H1 (cell line): ENCODE data around the gene PHKA2. TPM values are rescaled to one million over a fixed set of nuclear protein-coding genes. Genes with fewer than 3 reads are reported as not detected.

Source experiments
- CTCF ChIA-PET: fragments of 300-600 bp; sonication (Branson Sonifier 250); formaldehyde crosslinking; loops from one replicate; lab custom pipeline; 2021; ENCODE audit not compliant: partially characterized antibody; lab: Charles Lee
- POLR2A ChIA-PET: fragments of 300-600 bp; sonication (Branson Sonifier 250); formaldehyde crosslinking; loops from one replicate; lab custom pipeline; 2021; ENCODE audit warnings: inconsistent platforms; ENCODE audit not compliant: partially characterized antibody; lab: Charles Lee
- DNase-seq, 2 experiments: peaks; one replicate each; pipeline versions ENCODE4 v3.0.0 to v3.0.0-alpha.2; 2010 to 2022; ENCODE audit warnings: low spot score in 2 of 2, low read depth in 1 of 2, mixed read lengths in 1 of 2
- FAIRE-seq: peaks from 2 replicates; lab custom pipeline; 2011; peaks lifted over from hg19 to GRCh38; lab: Jason Lieb, UNC
- H2AFZ ChIP-seq: 2 replicates; pipeline ENCODE4 v1.8.1; 2012; ENCODE audit warnings: low read length, inconsistent platforms
- H2AK5ac ChIP-seq: 2 replicates; pipeline ENCODE4 v1.6.1; 2013; ENCODE audit warnings: low read depth, low read length
- H2BK120ac ChIP-seq: replicated peaks from 2 replicates; pipeline ENCODE3; 2013; ENCODE audit warnings: low read depth, low read length, inconsistent platforms
- H2BK12ac ChIP-seq: 2 replicates; pipeline ENCODE4 v1.6.1; 2013; ENCODE audit warnings: low read depth, low read length
- H2BK15ac ChIP-seq: 2 replicates; pipeline ENCODE4 v1.6.1; 2013; ENCODE audit warnings: low read length
- H2BK20ac ChIP-seq: 2 replicates; pipeline ENCODE4 v1.6.1; 2013; ENCODE audit warnings: low read length
- H2BK5ac ChIP-seq: 2 replicates; pipeline ENCODE4 v1.6.1; 2013; ENCODE audit warnings: low read depth, low read length
- H3K14ac ChIP-seq: 2 replicates; pipeline ENCODE4 v1.6.1; 2013; ENCODE audit warnings: inconsistent platforms; ENCODE audit not compliant: insufficient read length
- H3K18ac ChIP-seq: 2 replicates; pipeline ENCODE4 v1.6.1; 2013; ENCODE audit warnings: low read length; ENCODE audit errors: extremely low read depth
- H3K23ac ChIP-seq: 2 replicates; pipeline ENCODE4 v1.6.1; 2013; ENCODE audit warnings: inconsistent platforms; ENCODE audit not compliant: insufficient read length
- H3K23me2 ChIP-seq: 2 replicates; pipeline ENCODE4 v1.6.1; 2013; ENCODE audit warnings: low read depth, low read length
- H3K27ac ChIP-seq: 2 replicates; pipeline ENCODE4 v1.6.1; 2011; ENCODE audit warnings: low read depth, low read length, inconsistent platforms
- H3K27me3 ChIP-seq, 4 experiments: replicated peaks in 1 of 4; 1 replicate in 1 of 4; 2 replicates in 3 of 4; pipeline versions ENCODE4 v1.6.1 to v1.8.1; 2011 to 2013; ENCODE audit warnings: low read length in 3 of 4, mild to moderate bottlenecking in 3 of 4, inconsistent platforms in 2 of 4, mixed read lengths in 2 of 4, moderate library complexity in 1 of 4; ENCODE audit not compliant: control insufficient read depth in 3 of 4, insufficient read depth in 3 of 4; ENCODE audit errors: extremely low read depth in 1 of 4
- H3K36me3 ChIP-seq, 4 experiments: 2 replicates each; pipeline versions ENCODE4 v1.6.1 to v1.8.1; 2011 to 2013; ENCODE audit warnings: mild to moderate bottlenecking in 4 of 4, low read length in 3 of 4, moderate library complexity in 2 of 4, control low read depth in 1 of 4, inconsistent platforms in 1 of 4; ENCODE audit not compliant: insufficient read depth in 4 of 4, control insufficient read depth in 2 of 4
- H3K4ac ChIP-seq: replicated peaks from 2 replicates; pipeline ENCODE3; 2013; ENCODE audit warnings: low read length, low read depth, mixed read lengths, inconsistent platforms; ENCODE audit not compliant: insufficient read length
- H3K4me1 ChIP-seq, 4 experiments: replicated peaks in 1 of 4; 1 replicate in 1 of 4; 2 replicates in 3 of 4; pipeline versions ENCODE4 v1.6.1 to v1.8.1; 2011 to 2013; ENCODE audit warnings: low read length in 3 of 4, inconsistent platforms in 2 of 4, mixed read lengths in 1 of 4; ENCODE audit not compliant: insufficient read depth in 4 of 4, control insufficient read depth in 3 of 4
- H3K4me2 ChIP-seq, 2 experiments: 2 replicates each; pipeline versions ENCODE4 v1.6.1 to v1.8.1; 2011 to 2013; ENCODE audit warnings: low read depth in 2 of 2, low read length in 2 of 2, control low read depth in 1 of 2, inconsistent platforms in 1 of 2, mild to moderate bottlenecking in 1 of 2; ENCODE audit not compliant: insufficient read depth in 1 of 2
- H3K4me3 ChIP-seq, 4 experiments: fragments of 200-600, 300-600 bp in 1 of 4; sonication (generic), shearing (Covaris generic), sonication (Bioruptor Twin) in 1 of 4; 2 replicates each; pipeline versions ENCODE4 v1.5.1 to v1.8.1; 2011 to 2016; ENCODE audit warnings: low read length in 4 of 4, low read depth in 3 of 4, control low read depth in 2 of 4, inconsistent platforms in 2 of 4, mild to moderate bottlenecking in 2 of 4, mixed read lengths in 1 of 4, moderate library complexity in 1 of 4; ENCODE audit not compliant: insufficient read depth in 2 of 4; ENCODE audit errors: extremely low read depth in 1 of 4
- H3K56ac ChIP-seq: replicated peaks from 2 replicates; pipeline ENCODE3; 2013; ENCODE audit warnings: low read depth, mild to moderate bottlenecking, mixed read lengths, low read length, inconsistent platforms; ENCODE audit not compliant: insufficient read length
- H3K79me1 ChIP-seq: 2 replicates; pipeline ENCODE4 v1.6.1; 2013; ENCODE audit warnings: low read depth, low read length, control low read depth
- H3K79me2 ChIP-seq, 2 experiments: 2 replicates each; pipeline versions ENCODE4 v1.6.1 to v1.8.1; 2012 to 2013; ENCODE audit warnings: low read length in 2 of 2, mild to moderate bottlenecking in 2 of 2, inconsistent platforms in 1 of 2; ENCODE audit not compliant: insufficient read depth in 2 of 2, control insufficient read depth in 1 of 2
- H3K9ac ChIP-seq, 4 experiments: replicated peaks in 1 of 4; 1 replicate in 1 of 4; 2 replicates in 3 of 4; pipeline versions ENCODE4 v1.6.1 to v1.8.1; 2011 to 2013; ENCODE audit warnings: low read depth in 3 of 4, low read length in 3 of 4, control low read depth in 2 of 4, mild to moderate bottlenecking in 2 of 4, moderate library complexity in 2 of 4, inconsistent platforms in 1 of 4; ENCODE audit errors: extremely low read depth in 1 of 4
- H3K9me3 ChIP-seq, 2 experiments: 2 replicates each; pipeline versions ENCODE4 v1.6.1 to v1.8.1; 2012 to 2013; ENCODE audit warnings: mild to moderate bottlenecking in 2 of 2, moderate library complexity in 2 of 2, control low read depth in 1 of 2, inconsistent platforms in 1 of 2, low read depth in 1 of 2, low read length in 1 of 2, mixed read lengths in 1 of 2; ENCODE audit not compliant: insufficient read depth in 2 of 2
- H4K20me1 ChIP-seq, 2 experiments: replicated peaks in 1 of 2; 2 replicates each; pipeline versions ENCODE3 to v1.8.1; 2011 to 2013; ENCODE audit warnings: inconsistent platforms in 2 of 2, low read length in 2 of 2, mild to moderate bottlenecking in 1 of 2; ENCODE audit not compliant: insufficient read depth in 2 of 2, control insufficient read depth in 1 of 2
- H4K5ac ChIP-seq: 2 replicates; pipeline ENCODE4 v1.6.1; 2013; ENCODE audit warnings: low read length, low read depth, mixed read lengths, inconsistent platforms; ENCODE audit not compliant: insufficient read length
- H4K8ac ChIP-seq: 2 replicates; pipeline ENCODE4 v1.8.0; 2013; ENCODE audit warnings: mild to moderate bottlenecking, moderate library complexity, low read length, inconsistent platforms; ENCODE audit not compliant: insufficient read depth; ENCODE audit errors: extremely low read depth
- H4K91ac ChIP-seq: replicated peaks from 2 replicates; pipeline ENCODE3; 2013; ENCODE audit warnings: low read length, mixed read lengths, inconsistent platforms; ENCODE audit not compliant: insufficient read length
- BCL11A ChIP-seq, 2 experiments: IDR thresholded peaks; one replicate each; pipeline ENCODE4 v1.6.1; 2011; ENCODE audit warnings: low read depth in 2 of 2, low read length in 2 of 2, mild to moderate bottlenecking in 2 of 2
- EP300 ChIP-seq, 2 experiments: IDR thresholded peaks; 1 replicate in 1 of 2; 2 replicates in 1 of 2; pipeline ENCODE4 v1.6.1; 2011 to 2012; ENCODE audit warnings: low read depth in 2 of 2, low read length in 2 of 2, mild to moderate bottlenecking in 2 of 2, borderline replicate concordance in 1 of 2, inconsistent platforms in 1 of 2, moderate library complexity in 1 of 2
- FOSL1 ChIP-seq: IDR thresholded peaks from 2 replicates; pipeline ENCODE4 v1.6.1; 2011; ENCODE audit warnings: mild to moderate bottlenecking, low read depth, low read length, moderate library complexity; ENCODE audit not compliant: insufficient read depth
- GABPA ChIP-seq: IDR thresholded peaks from 2 replicates; pipeline ENCODE4 v1.6.1; 2011; ENCODE audit warnings: mild to moderate bottlenecking, low read length, moderate library complexity, borderline replicate concordance; ENCODE audit not compliant: insufficient read depth
- GTF2F1 ChIP-seq: IDR thresholded peaks from 2 replicates; pipeline ENCODE4 v1.6.1; 2012; ENCODE audit warnings: low read depth, low read length, improper control_type of control experiment, borderline replicate concordance
- HDAC2 ChIP-seq, 2 experiments: fragments of 300-600 bp in 1 of 2; sonication (generic) in 1 of 2; IDR thresholded peaks; 2 replicates each; pipeline ENCODE4 v1.6.1; 2011 to 2012; ENCODE audit warnings: low read depth in 2 of 2, low read length in 2 of 2, mild to moderate bottlenecking in 2 of 2, moderate library complexity in 2 of 2, borderline replicate concordance in 1 of 2, inconsistent platforms in 1 of 2
- KDM4A ChIP-seq: IDR thresholded peaks from one replicate; pipeline ENCODE4 v1.7.1; 2012; ENCODE audit warnings: low read depth, mild to moderate bottlenecking, moderate library complexity, low read length, inconsistent platforms; ENCODE audit not compliant: severe bottlenecking
- POLR2A ChIP-seq, 2 experiments: IDR thresholded peaks; 1 replicate in 1 of 2; 2 replicates in 1 of 2; pipeline ENCODE4 v1.6.1; 2011; ENCODE audit warnings: low read depth in 2 of 2, low read length in 2 of 2, mild to moderate bottlenecking in 2 of 2; ENCODE audit errors: control extremely low read depth in 1 of 2
- RFX5 ChIP-seq: IDR thresholded peaks from 2 replicates; pipeline ENCODE4 v1.6.1; 2011; ENCODE audit warnings: low read depth, low read length, improper control_type of control experiment, borderline replicate concordance
- RNF2 ChIP-seq: fragments of 200-900, 300-1000 bp; sonication (generic); IDR thresholded peaks from 2 replicates; pipeline ENCODE4 v1.7.1; 2016; ENCODE audit warnings: borderline replicate concordance, low read depth, mild to moderate bottlenecking, antibody characterized with exemption, low read length; ENCODE audit not compliant: poor library complexity, severe bottlenecking; ENCODE audit errors: missing control alignments
- SP1 ChIP-seq: IDR thresholded peaks from 2 replicates; pipeline ENCODE4 v1.6.1; 2011; ENCODE audit warnings: low read depth, low read length
- TBP ChIP-seq: IDR thresholded peaks from 2 replicates; pipeline ENCODE4 v1.6.1; 2011; ENCODE audit warnings: low read depth, low read length, improper control_type of control experiment
- WGBS, 2 experiments: shearing (Covaris generic) in 1 of 2; methylation state at CpG; one replicate each; pipeline versions ENCODE4 v1.1.6 to v1.1.7; 2013 to 2015; ENCODE audit warnings: low lambda C conversion rate in 2 of 2, mixed read lengths in 2 of 2, inconsistent platforms in 1 of 2, low coverage in 1 of 2, missing lambda C conversion rate in 1 of 2; ENCODE audit not compliant: insufficient replicate concordance in 2 of 2, insufficient coverage in 1 of 2, insufficient read length in 1 of 2; ENCODE audit errors: extremely low coverage in 1 of 2, missing lambda C conversion rate in 1 of 2; 5-methylcytosine and 5-hydroxymethylcytosine counted together
- polyA plus RNA-seq, 7 experiments: library from polyadenylated mRNA; depleted of rRNA in 3 of 7; stranded (reverse) in 5 of 7; unstranded in 2 of 7; fragments of >200 nt in 5 of 7; fragments of 200-250 nt in 2 of 7; gene quantifications; 1 replicate in 5 of 7; 2 replicates in 1 of 7; 4 replicates in 1 of 7; pipeline versions ENCODE4 v1.2.1 to v1.2.3, GENCODE V29; 2011 to 2013; ENCODE audit warnings: missing spikeins in 2 of 7, mixed read lengths in 2 of 7
- total RNA-seq: library from RNA; stranded (reverse); fragmentation: NEBNext Ultra II Directional; extraction: Animal tissue kit (Norgen Biotek cat#: 25700); gene quantifications from 2 replicates; pipeline ENCODE4 v1.2.1, GENCODE V29; 2021
- TF ChIP-seq, protein P1 (sequence below): IDR thresholded peaks from 2 replicates; pipeline ENCODE4 v1.6.1; 2011; ENCODE audit warnings: low read depth, mild to moderate bottlenecking, low read length; ENCODE audit not compliant: insufficient read depth

PHKA2 gene
- total and polyA plus RNA-seq, 2 of the 8 experiments (the other 6 are each of a cell fraction or from before 2014, with no cell fraction given): 28.1 to 35.8 TPM

GRCh38 chrX:18871970-18872369, 111.9 kb downstream of the PHKA2 start:
- H3K4me3 ChIP-seq: no peak overlapping the region
- H2BK120ac ChIP-seq: no peak overlapping the region
- H2BK5ac ChIP-seq: no peak overlapping the region
- H3K9ac ChIP-seq: no peak overlapping the region
- H3K27ac ChIP-seq: no peak overlapping the region
- H3K79me1 ChIP-seq: no peaks in the 10 kb centered on the region
- H3K4ac ChIP-seq: no peak overlapping the region
- no peaks in the 10 kb centered on the region for H3K36me3 ChIP-seq
- H2BK20ac ChIP-seq: no peak overlapping the region
- no peak overlapping the region for H2BK12ac ChIP-seq
- no peaks in the 10 kb centered on the region for H3K79me2 ChIP-seq
- DNase-seq (no peak), FAIRE-seq (no peak)
- H3K9me3 ChIP-seq: no peaks in the 10 kb centered on the region
- 90% methylated on average over 7 of the region's 12 CpGs; no CpG with 5 or more reads in 1 of the 2 experiments for WGBS, 2 experiments
- ChIA-PET CTCF (no interaction called here), POLR2A (no interaction called here)
- H4K5ac ChIP-seq: no peak overlapping the region
- H3K14ac ChIP-seq: no peak overlapping the region
- no peak overlapping the region for H2BK15ac ChIP-seq
- H3K23ac ChIP-seq: no peak overlapping the region
- no peak overlapping the region for H2AFZ ChIP-seq
- no peaks in the 10 kb centered on the region for H3K23me2 ChIP-seq
- H3K4me1 ChIP-seq: no peaks in the 10 kb centered on the region; a peak in 1 of 7 replicates
- H4K8ac ChIP-seq: no peak overlapping the region
- H3K56ac ChIP-seq: no peak overlapping the region
- no peak overlapping the region for H3K18ac ChIP-seq
- H3K27me3 ChIP-seq: no peaks in the 10 kb centered on the region
- no peak overlapping the region for H2AK5ac ChIP-seq
- H4K91ac ChIP-seq: no peak overlapping the region
- no peak overlapping the region for H3K4me2 ChIP-seq
- H4K20me1 ChIP-seq: no peaks in the 10 kb centered on the region
- TF ChIP-seq HDAC2 (IDR thresholded peaks at IDR 0.05; ENCODE audit: borderline replicate concordance in 1 of 2, low read depth in 2 of 2, low read length in 2 of 2) (no peak), FOSL1 (no peak), RFX5 (no peak), SP1 (no peak), KDM4A (no peak), POLR2A (IDR thresholded peaks at IDR 0.05; ENCODE audit: control extremely low read depth in 1 of 2, low read depth in 2 of 2, low read length in 2 of 2) (no peak), GABPA (no peak), BCL11A (IDR thresholded peaks at IDR 0.05; ENCODE audit: low read depth in 2 of 2, low read length in 2 of 2) (no peak), RNF2 (no peak), TBP (no peak), EP300 (IDR thresholded peaks at IDR 0.05; ENCODE audit: borderline replicate concordance in 1 of 2, low read depth in 2 of 2, low read length in 2 of 2) (no peak), GTF2F1 (no peak)
- TF ChIP-seq, protein P1, sequence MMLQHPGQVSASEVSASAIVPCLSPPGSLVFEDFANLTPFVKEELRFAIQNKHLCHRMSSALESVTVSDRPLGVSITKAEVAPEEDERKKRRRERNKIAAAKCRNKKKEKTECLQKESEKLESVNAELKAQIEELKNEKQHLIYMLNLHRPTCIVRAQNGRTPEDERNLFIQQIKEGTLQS: no peak
